GM06990 (cell line): Measurements from ENCODE around the gene STYXL1.

Source experiments
- DNase-seq: peaks from one replicate; pipeline ENCODE4 v3.0.0-alpha.2; 2011; ENCODE audit not compliant: insufficient read length; ENCODE audit errors: extremely low read depth
- H3K27me3 ChIP-seq: replicated peaks from 2 replicates; pipeline ENCODE4 v1.6.0; 2011; ENCODE audit warnings: low read length; ENCODE audit not compliant: control insufficient read depth, insufficient read depth
- H3K36me3 ChIP-seq: 2 replicates; pipeline ENCODE4 v1.5.1; 2011; ENCODE audit warnings: low read length; ENCODE audit not compliant: control insufficient read depth, insufficient read depth
- H3K4me3 ChIP-seq: replicated peaks from 2 replicates; pipeline ENCODE4 v1.5.1; 2011; ENCODE audit warnings: low read depth, mild to moderate bottlenecking, control low read depth, low read length
- CTCF ChIP-seq: IDR thresholded peaks from 2 replicates; pipeline ENCODE4 v1.5.1; 2011; ENCODE audit warnings: low read length, control low read depth, mild to moderate bottlenecking, inconsistent platforms; ENCODE audit not compliant: insufficient read depth, poor library complexity, severe bottlenecking

The STYXL1 gene

DNA sequence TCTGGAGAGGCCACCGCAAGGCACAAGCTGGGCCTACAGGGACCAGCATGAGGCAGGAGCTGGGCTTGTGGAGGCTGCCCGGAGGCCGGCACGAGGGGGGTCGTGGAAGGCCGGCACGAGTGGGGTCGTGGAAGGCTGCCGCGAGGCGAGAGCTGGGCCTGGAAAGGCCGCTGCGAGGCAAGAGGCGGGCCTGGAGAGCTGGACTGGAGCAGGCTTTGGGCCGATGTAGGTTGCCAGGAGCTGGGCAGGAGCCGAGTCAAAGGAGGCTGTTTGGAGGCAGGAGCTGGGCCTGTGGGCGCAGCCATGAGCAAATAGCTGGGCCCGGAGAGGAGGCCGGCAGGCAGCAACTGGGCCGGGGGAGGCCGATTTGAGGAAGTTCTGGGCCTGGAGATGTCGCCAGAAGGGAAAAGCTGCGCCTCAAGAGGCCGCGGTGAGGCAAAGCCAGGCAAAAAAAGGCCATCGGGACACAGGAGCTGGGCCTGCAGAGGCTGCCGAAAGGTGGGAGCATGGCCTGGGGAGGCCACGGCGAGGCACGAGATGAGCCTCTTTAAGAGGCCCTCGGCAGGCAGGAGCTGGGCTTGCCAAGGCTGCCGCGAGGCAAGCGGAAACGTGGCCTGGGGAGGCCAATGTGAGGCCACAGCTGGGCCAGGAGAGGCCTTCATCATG, 26.6 kb upstream of the STYXL1 start:
- no peaks in the 10 kb centered on the region for H3K27me3 ChIP-seq
- no peaks in the 10 kb centered on the region for H3K36me3 ChIP-seq
- no peak overlapping the region for H3K4me3 ChIP-seq
- no peak for DNase-seq
- no peak for TF ChIP-seq CTCF

- Histone ChIP-seq H3K27me3 (no peaks in the 10 kb centered on the region), H3K36me3 (no peaks in the 10 kb centered on the region), H3K4me3 (no peak overlapping the region)
- DNase-seq, result no peak
- no peak for TF ChIP-seq CTCF
Measured at GRCh38 chr7:76073335-76073990, 25.7 kb upstream of the STYXL1 start.

DNA sequence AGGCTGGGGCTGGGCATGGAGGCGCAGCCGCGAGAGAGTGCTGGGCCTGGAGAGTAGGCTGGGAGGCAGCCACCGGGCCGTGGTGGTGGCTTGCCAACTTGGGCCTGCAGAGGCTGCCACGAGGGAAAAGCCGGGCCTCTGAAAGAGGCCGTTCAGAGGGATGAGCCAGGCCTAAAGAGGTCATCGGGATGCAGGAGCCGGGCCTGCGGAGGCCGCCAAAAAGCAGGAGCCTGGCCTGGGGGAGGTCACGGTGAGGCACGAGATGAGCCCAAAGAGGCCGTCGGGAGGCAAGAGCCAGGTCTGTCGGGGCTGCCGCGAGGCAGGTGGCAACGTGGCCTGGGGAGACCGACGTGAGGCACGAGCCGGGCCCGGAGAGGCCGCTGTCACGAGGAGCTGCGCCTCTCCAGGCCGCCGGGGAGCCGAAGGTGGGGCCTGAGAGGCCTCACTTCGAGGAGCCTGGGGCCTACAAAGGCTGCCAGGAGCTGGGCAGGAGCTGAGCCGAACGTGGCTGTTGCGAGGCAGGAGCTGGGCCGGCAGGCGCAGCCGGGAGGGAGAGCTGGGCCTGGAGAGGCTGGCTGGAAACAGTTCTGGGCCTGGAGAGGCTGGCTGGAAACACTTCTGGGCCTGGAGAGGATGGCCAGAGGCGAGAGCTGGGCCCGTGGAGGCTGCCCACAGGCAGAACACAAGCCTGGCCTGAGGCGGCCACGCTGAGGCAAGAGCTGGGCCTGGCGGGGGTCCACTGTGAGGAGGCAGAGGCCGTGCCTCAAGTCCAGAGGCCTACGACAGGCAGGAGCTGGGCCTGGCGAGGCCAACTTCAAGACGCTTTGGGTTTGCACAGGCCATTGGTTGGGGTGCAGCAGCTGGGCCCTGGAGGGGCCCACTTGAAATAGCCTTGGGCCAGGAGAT, 24.7 kb upstream of the STYXL1 start:
- Histone ChIP-seq H3K27me3 (no peaks in the 10 kb centered on the region), H3K4me3 (no peak overlapping the region), H3K36me3 (no peaks in the 10 kb centered on the region; the same call in 1 of the 2 replicates)
- DNase-seq, result no peak
- TF ChIP-seq CTCF, result no peak

GRCh38 chr7:76071316-76072242, 23.8 kb upstream of the STYXL1 start:
- H3K4me3 ChIP-seq, result no peak overlapping the region
- TF ChIP-seq CTCF, result no peak
- no peak for DNase-seq
- H3K36me3 ChIP-seq, result no peaks in the 10 kb centered on the region; the same call in none of the 2 replicates
- H3K27me3 ChIP-seq, result no peaks in the 10 kb centered on the region

- DNase-seq, result no peak
- no peaks in the 10 kb centered on the region for H3K27me3 ChIP-seq
- H3K36me3 ChIP-seq, result peaks cover 17% of the 10 kb centered on the region
- no peak for TF ChIP-seq CTCF
- no peak overlapping the region for H3K4me3 ChIP-seq
Measured at GRCh38 chr7:76069238-76069638, 21.4 kb upstream of the STYXL1 start.
